Caco-2 (cell line): ENCODE data around the gene RASGRF1. TPM values are rescaled to one million over a fixed set of nuclear protein-coding genes. Genes with fewer than 3 reads are reported as not detected.

Experiments used
- BruUV-seq: library from RNA; stranded (reverse); fragments of 400-500 nt; replicated peaks from 2 replicates; lab custom pipeline; 2021; lab: Mats Ljungman, UMichigan
- CTCF ChIA-PET: fragments of 300-600 bp; sonication (Branson Sonifier 250); formaldehyde crosslinking; loops from one replicate; lab custom pipeline; 2022; ENCODE audit warnings: antibody characterized with exemption; lab: Charles Lee
- POLR2A ChIA-PET: fragments of 300-600 bp; sonication (Branson Sonifier 250); formaldehyde crosslinking; loops from one replicate; lab custom pipeline; 2022; ENCODE audit warnings: antibody characterized with exemption; lab: Charles Lee
- DNase-seq, 2 experiments: peaks; one replicate each; pipeline versions ENCODE4 v3.0.0 to v3.0.0-alpha.2; 2020 to 2022
- H3K27me3 ChIP-seq: replicated peaks from 2 replicates; pipeline ENCODE4 v1.6.0; 2011; ENCODE audit warnings: low read length; ENCODE audit not compliant: control insufficient read depth, insufficient read depth
- H3K36me3 ChIP-seq: 2 replicates; pipeline ENCODE4 v1.5.1; 2011; ENCODE audit warnings: low read length; ENCODE audit not compliant: control insufficient read depth, insufficient read depth
- H3K4me1 ChIP-seq: fragments of 250-450 bp; sonication (Bioruptor Pico); 2 replicates; pipeline ENCODE4 v1.5.1; 2020; ENCODE audit warnings: mild to moderate bottlenecking
- H3K4me3 ChIP-seq: 2 replicates; pipeline ENCODE4 v1.5.1; 2011; ENCODE audit warnings: low read depth, mild to moderate bottlenecking, control low read depth, low read length
- H3K9me3 ChIP-seq: fragments of 250-450 bp; sonication (Bioruptor Pico); 2 replicates; pipeline ENCODE4 v1.5.1; 2020; ENCODE audit warnings: mild to moderate bottlenecking, moderate library complexity
- H3K27ac Mint-ChIP-seq: one replicate; pipeline ENCODE4 v1.8.0; 2022; ENCODE audit warnings: mixed read lengths; ENCODE audit not compliant: unreplicated experiment
- H3K27me3 Mint-ChIP-seq: one replicate; pipeline ENCODE4 v1.8.0; 2022; ENCODE audit warnings: mixed read lengths; ENCODE audit not compliant: insufficient read depth, unreplicated experiment
- H3K36me3 Mint-ChIP-seq: one replicate; pipeline ENCODE4 v1.8.0; 2022; ENCODE audit warnings: mild to moderate bottlenecking, mixed read lengths; ENCODE audit not compliant: insufficient read depth, unreplicated experiment
- H3K4me1 Mint-ChIP-seq: one replicate; pipeline ENCODE4 v1.8.0; 2022; ENCODE audit warnings: low read depth, mixed read lengths; ENCODE audit not compliant: unreplicated experiment
- H3K4me3 Mint-ChIP-seq: one replicate; pipeline ENCODE4 v1.8.0; 2022; ENCODE audit warnings: mild to moderate bottlenecking, moderate library complexity, mixed read lengths; ENCODE audit not compliant: unreplicated experiment
- H3K9me3 Mint-ChIP-seq: one replicate; pipeline ENCODE4 v1.8.0; 2022; ENCODE audit warnings: mixed read lengths; ENCODE audit not compliant: unreplicated experiment
- intact Hi-C: fragments of 100-400 bp; cut with micrococcal nuclease; formaldehyde crosslinking; loops from one replicate; pipeline ENCODE4 v1.10.0; 2022; ENCODE audit not compliant: unreplicated experiment
- total RNA-seq: library from RNA; stranded (reverse); gene quantifications from 2 replicates; pipeline ENCODE4 v1.2.3, GENCODE V29; 2022
- TF ChIP-seq, protein P1 (sequence below), 2 experiments: fragments of 200-600 bp in 1 of 2; IDR thresholded peaks; 1 replicate in 1 of 2; 2 replicates in 1 of 2; pipeline versions ENCODE4 v1.5.1 to v1.8.0; 2011 to 2022; ENCODE audit warnings: antibody characterized with exemption in 1 of 2, control low read depth in 1 of 2, inconsistent platforms in 1 of 2, low read depth in 1 of 2, low read length in 1 of 2, mild to moderate bottlenecking in 1 of 2, moderate library complexity in 1 of 2; ENCODE audit not compliant: insufficient read depth in 1 of 2, severe bottlenecking in 1 of 2, unreplicated experiment in 1 of 2

The RASGRF1 gene
- total RNA-seq, 1 experiment from 2014 or later, result 0.57 TPM

DNA sequence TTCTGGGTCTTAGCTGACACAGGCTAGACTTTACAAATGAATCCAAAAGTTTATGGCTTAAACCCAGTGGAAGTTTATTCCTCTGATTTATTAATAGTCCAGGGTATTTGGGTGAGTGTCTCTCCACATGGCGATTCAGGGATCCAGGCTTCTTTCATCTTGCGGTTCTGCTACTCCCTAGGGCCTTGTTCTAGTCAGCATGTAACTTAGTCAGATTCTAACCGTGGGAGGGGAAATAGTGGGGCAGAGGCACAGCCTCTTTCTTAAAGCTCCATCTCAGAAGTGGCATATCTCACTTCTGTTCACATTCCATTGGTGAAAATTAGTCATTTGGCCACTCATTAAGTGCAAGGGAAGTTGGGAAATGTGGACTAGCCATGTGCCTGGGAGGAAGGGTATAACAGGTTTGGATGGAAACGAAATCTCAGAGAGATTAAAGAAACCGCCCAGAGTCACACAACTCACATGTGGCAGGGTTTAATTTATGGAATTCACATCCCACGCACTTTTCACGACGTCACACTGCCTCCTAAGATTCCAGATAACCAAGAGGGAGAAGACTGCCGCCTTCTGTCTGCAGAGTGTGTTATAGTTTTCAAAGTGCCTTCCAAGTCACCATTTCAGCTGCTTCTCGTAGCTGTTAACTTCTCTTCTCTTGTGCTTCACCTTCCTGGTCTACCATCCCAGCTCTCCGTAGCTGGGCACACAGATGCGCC is 11.4 kb upstream of the RASGRF1 start:
- no peaks in the 10 kb centered on the region for H3K36me3 ChIP-seq
- H3K27me3 ChIP-seq, result no peaks in the 10 kb centered on the region
- no peaks in the 10 kb centered on the region for H3K9me3 ChIP-seq
- intact Hi-C loops, result no loop called here
- BruUV-seq, result no TSS peak
- H3K4me3 ChIP-seq, result no peak overlapping the region
- peaks cover 13% of the 10 kb centered on the region for H3K27me3 Mint-ChIP-seq
- H3K4me1 ChIP-seq, result no peaks in the 10 kb centered on the region
- no peak overlapping the region for H3K4me3 Mint-ChIP-seq
- H3K4me1 Mint-ChIP-seq, result no peaks in the 10 kb centered on the region
- H3K9me3 Mint-ChIP-seq, result no peaks in the 10 kb centered on the region
- no peak for DNase-seq
- TF ChIP-seq, protein P1, sequence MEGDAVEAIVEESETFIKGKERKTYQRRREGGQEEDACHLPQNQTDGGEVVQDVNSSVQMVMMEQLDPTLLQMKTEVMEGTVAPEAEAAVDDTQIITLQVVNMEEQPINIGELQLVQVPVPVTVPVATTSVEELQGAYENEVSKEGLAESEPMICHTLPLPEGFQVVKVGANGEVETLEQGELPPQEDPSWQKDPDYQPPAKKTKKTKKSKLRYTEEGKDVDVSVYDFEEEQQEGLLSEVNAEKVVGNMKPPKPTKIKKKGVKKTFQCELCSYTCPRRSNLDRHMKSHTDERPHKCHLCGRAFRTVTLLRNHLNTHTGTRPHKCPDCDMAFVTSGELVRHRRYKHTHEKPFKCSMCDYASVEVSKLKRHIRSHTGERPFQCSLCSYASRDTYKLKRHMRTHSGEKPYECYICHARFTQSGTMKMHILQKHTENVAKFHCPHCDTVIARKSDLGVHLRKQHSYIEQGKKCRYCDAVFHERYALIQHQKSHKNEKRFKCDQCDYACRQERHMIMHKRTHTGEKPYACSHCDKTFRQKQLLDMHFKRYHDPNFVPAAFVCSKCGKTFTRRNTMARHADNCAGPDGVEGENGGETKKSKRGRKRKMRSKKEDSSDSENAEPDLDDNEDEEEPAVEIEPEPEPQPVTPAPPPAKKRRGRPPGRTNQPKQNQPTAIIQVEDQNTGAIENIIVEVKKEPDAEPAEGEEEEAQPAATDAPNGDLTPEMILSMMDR (IDR thresholded peaks at IDR 0.05; ENCODE audit: insufficient read depth in 1 of 2, low read depth in 1 of 2, low read length in 1 of 2, severe bottlenecking in 1 of 2, unreplicated experiment in 1 of 2), result no peak
- POLR2A ChIA-PET, result no interaction called here
- H3K36me3 Mint-ChIP-seq, result no peaks in the 10 kb centered on the region
- CTCF ChIA-PET, result no interaction called here
- no peak overlapping the region for H3K27ac Mint-ChIP-seq

DNA sequence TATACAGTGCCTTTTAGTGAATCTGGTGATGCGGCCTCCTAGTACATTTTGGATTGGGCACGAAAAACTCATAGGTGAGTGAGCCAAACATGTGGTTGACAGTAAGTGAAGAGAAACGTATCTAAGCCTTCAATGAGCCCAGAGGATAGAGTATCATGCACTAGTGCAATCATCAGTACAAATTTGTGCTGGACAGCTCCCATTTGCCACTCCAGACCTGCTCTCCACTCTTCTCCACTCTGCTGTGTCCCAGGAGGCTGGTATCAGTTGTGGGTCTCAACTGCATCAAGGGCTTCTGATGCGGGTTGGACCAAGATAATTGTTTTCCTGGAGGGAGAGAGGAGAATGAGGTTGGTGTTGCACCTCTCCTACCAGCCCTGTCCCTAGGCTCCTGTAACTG is 9.1 kb upstream of the RASGRF1 start:
- intact Hi-C loops, result no loop called here
- TF ChIP-seq, protein P1 (IDR thresholded peaks at IDR 0.05; ENCODE audit: insufficient read depth in 1 of 2, low read depth in 1 of 2, low read length in 1 of 2, severe bottlenecking in 1 of 2, unreplicated experiment in 1 of 2), result no peak
- Mint-ChIP-seq H3K9me3 (no peaks in the 10 kb centered on the region), H3K27me3 (peaks cover 20% of the 10 kb centered on the region), H3K4me1 (no peaks in the 10 kb centered on the region), H3K27ac (no peak overlapping the region), H3K4me3 (no peak overlapping the region), H3K36me3 (no peaks in the 10 kb centered on the region)
- Histone ChIP-seq H3K4me3 (no peak overlapping the region), H3K4me1 (no peaks in the 10 kb centered on the region), H3K9me3 (no peaks in the 10 kb centered on the region), H3K36me3 (no peaks in the 10 kb centered on the region), H3K27me3 (no peaks in the 10 kb centered on the region; the same call in 1 of the 2 replicates)
- DNase-seq, result no peak
- no TSS peak for BruUV-seq
- ChIA-PET CTCF (interaction anchor here (1.0 kb wide), 1 partner anchor 85 kb away, joined by 3 read pairs; no protein-coding TSS in a partner anchor), POLR2A (no interaction called here)

DNA sequence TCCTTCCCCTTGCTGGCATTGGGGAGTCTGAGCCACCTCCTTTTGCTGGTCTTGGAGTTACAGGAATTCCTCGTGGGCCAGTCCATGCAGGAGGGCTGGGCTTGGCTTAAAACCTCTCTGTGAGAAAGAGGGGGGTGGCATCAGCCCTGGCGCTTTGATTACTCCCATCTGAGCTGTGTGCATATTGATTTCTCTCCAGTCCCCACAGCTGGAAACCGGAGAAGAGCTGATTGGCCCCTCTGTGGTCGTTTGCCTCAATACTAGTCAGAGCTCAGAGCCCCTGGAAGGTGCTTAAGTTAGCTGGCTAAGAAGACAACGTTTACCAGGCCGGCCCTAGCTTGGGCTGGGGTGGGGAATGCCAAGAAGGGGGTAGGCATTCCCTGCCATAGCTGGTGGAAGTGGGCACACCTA is 4.0 kb upstream of the RASGRF1 start:
- ChIA-PET CTCF (interaction anchor here (0.8 to 1.0 kb wide), 2 partner anchors 90 to 91 kb away, joined by 3 to 4 read pairs; no protein-coding TSS in a partner anchor), POLR2A (no interaction called here)
- no peak overlapping the region for H3K4me3 ChIP-seq
- DNase-seq, result no peak
- no peak overlapping the region for H3K27ac Mint-ChIP-seq
- BruUV-seq, result no TSS peak
- no peaks in the 10 kb centered on the region for H3K9me3 ChIP-seq
- no peaks in the 10 kb centered on the region; the same call in 1 of the 2 replicates for H3K27me3 ChIP-seq
- H3K27me3 Mint-ChIP-seq, result peaks cover 24% of the 10 kb centered on the region
- intact Hi-C loops, result no loop called here
- no peaks in the 10 kb centered on the region for H3K4me1 Mint-ChIP-seq
- no peaks in the 10 kb centered on the region for H3K4me1 ChIP-seq
- H3K4me3 Mint-ChIP-seq, result no peak overlapping the region
- no peaks in the 10 kb centered on the region for H3K36me3 ChIP-seq
- H3K9me3 Mint-ChIP-seq, result no peaks in the 10 kb centered on the region
- TF ChIP-seq, protein P1 (IDR thresholded peaks at IDR 0.05; ENCODE audit: insufficient read depth in 1 of 2, low read depth in 1 of 2, low read length in 1 of 2, severe bottlenecking in 1 of 2, unreplicated experiment in 1 of 2), result no peak
- peaks cover 7% of the 10 kb centered on the region for H3K36me3 Mint-ChIP-seq
